Activated CD4-positive, alpha-beta T cell treated with anti-CD3 and anti-CD28 coated beads, Interleukin-2, amount 10 ng/mL, durations not matched to agents 24 days and 14 days (primary cell): ENCODE measurements around the gene RNASET2. TPM values are rescaled to one million over a fixed set of nuclear protein-coding genes. Genes with fewer than 3 reads are reported as not detected.

ENCODE experiments used
- DNase-seq: peaks from one replicate; pipeline ENCODE4 v3.0.0; 2022
- H3K27ac Mint-ChIP-seq: one replicate; pipeline ENCODE4 v1.8.0; 2022; ENCODE audit warnings: mild to moderate bottlenecking, mixed read lengths
- H3K27me3 Mint-ChIP-seq: one replicate; pipeline ENCODE4 v1.8.0; 2022; ENCODE audit warnings: mixed read lengths
- H3K36me3 Mint-ChIP-seq: one replicate; pipeline ENCODE4 v1.8.0; 2022; ENCODE audit warnings: low read depth, mild to moderate bottlenecking, mixed read lengths
- H3K4me1 Mint-ChIP-seq: one replicate; pipeline ENCODE4 v1.8.0; 2021; ENCODE audit warnings: mixed read lengths
- H3K4me3 Mint-ChIP-seq: one replicate; pipeline ENCODE4 v1.8.0; 2022; ENCODE audit warnings: mild to moderate bottlenecking, moderate library complexity, mixed read lengths
- H3K9me3 Mint-ChIP-seq: one replicate; pipeline ENCODE4 v1.8.0; 2021; ENCODE audit warnings: mixed read lengths
- intact Hi-C: fragments of 100-400 bp; cut with micrococcal nuclease; formaldehyde crosslinking; loops from one replicate; pipeline ENCODE4 v1.15.1; 2023
- total RNA-seq: library from RNA; stranded (reverse); gene quantifications from 2 replicates; pipeline ENCODE4 v1.2.3, GENCODE V29; 2022

Gene RNASET2
- total RNA-seq, 1 donor from 2014 or later, result 93.3 TPM

DNA sequence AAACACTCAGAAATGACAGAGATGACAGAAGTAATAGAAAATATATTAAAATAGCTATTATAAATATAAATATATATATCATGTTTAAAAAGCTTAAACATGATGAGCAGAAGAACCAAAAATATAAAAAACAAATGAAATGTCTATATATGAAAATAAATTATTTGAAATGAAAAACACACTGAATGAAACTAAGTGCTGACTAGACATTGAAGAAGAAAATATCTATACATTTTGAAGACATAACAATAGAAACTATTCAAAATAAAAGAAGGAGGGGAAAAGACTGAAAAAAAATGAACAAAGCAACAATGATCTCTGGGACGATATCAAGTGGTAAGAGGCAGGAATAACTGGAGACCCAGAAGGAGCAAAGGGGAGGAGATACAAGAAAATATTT lies 76.8 kb downstream of the RNASET2 start:
- no peaks in the 10 kb centered on the region for H3K4me1 Mint-ChIP-seq
- no peak overlapping the region for H3K27ac Mint-ChIP-seq
- H3K4me3 Mint-ChIP-seq, result no peak overlapping the region
- no peaks in the 10 kb centered on the region for H3K9me3 Mint-ChIP-seq
- DNase-seq, result no peak
- intact Hi-C loops, result no loop called here
- peaks cover 3% of the 10 kb centered on the region for H3K27me3 Mint-ChIP-seq
- peaks cover 2% of the 10 kb centered on the region for H3K36me3 Mint-ChIP-seq

Other genes with a start within 250 kb of the RNASET2 start
- 21.1 and 23.0 TPM in 2 replicates for gene CEP43, start 42.8 kb upstream of the RNASET2 start, total RNA-seq
- not detected in 2 replicates for gene CCR6, start 166.5 kb upstream of the RNASET2 start, total RNA-seq
- not detected in 2 replicates for gene GPR31, start 201.4 kb upstream of the RNASET2 start, total RNA-seq